Upper lobe of right lung (tissue), 1 donor: ENCODE measurements around the gene CEMIP. TPM values are rescaled to one million over a fixed set of nuclear protein-coding genes. Genes with fewer than 3 reads are reported as not detected.

Experiments used
- ATAC-seq: fragments of 200-7000 bp; cut with Tn5 transposase; one replicate; pipeline ENCODE4 v1.9.1; 2020; ENCODE audit warnings: mild to moderate bottlenecking, moderate library complexity
- DNase-seq: peaks from one replicate; pipeline ENCODE4 v3.0.0-alpha.2; 2020
- H3K27ac ChIP-seq: fragments of 200-600 bp; one replicate; pipeline ENCODE4 v1.8.0; 2022
- H3K27me3 ChIP-seq: fragments of 200-600 bp; one replicate; pipeline ENCODE4 v1.8.0; 2022; ENCODE audit warnings: mild to moderate bottlenecking
- H3K36me3 ChIP-seq: fragments of 200-600 bp; one replicate; pipeline ENCODE4 v1.8.0; 2022
- H3K4me1 ChIP-seq: fragments of 200-600 bp; one replicate; pipeline ENCODE4 v1.8.0; 2022
- H3K4me3 ChIP-seq: fragments of 200-600 bp; one replicate; pipeline ENCODE4 v1.8.0; 2022; ENCODE audit warnings: mild to moderate bottlenecking
- H3K9me3 ChIP-seq: fragments of 200-600 bp; one replicate; pipeline ENCODE4 v1.8.0; 2022
- intact Hi-C: fragments of 100-400 bp; cut with DNase I; formaldehyde crosslinking; loops from one replicate; pipeline ENCODE4 v1.11.0; 2022
- total RNA-seq: library from RNA; stranded (reverse); fragmentation: NEBNext Ultra II Directional; extraction: Animal tissue kit (Norgen Biotek cat#: 25700); gene quantifications from one replicate; pipeline ENCODE4 v1.2.1, GENCODE V29; 2021
- TF ChIP-seq, protein P1 (sequence below): fragments of 200-600 bp; IDR thresholded peaks from one replicate; pipeline ENCODE4 v1.8.0; 2022; ENCODE audit warnings: antibody characterized with exemption
- donor health status: DM: no; HTN: yes; CAD: no; lungs with severe emphysema.

The CEMIP gene
- total RNA-seq, 1 donor from 2014 or later = 17.3 TPM

DNA sequence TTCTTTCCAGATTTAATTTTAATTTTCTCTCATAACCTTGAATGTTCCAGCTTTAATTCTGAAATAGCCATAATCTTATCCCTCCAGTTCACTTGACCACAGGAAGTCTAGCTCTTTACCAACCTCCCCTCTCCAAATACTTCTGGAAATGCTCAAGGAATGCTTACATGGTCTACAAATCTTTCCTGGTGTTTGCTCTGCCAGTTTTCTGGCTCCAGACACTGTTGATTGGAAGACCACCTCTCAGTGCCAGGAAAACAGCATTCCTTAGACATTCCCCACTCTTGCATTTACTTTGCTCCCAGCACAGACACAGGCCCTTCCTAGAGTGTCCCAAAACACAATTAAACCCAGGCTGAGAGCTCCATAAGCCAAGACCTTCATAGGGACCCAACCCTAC, 111.8 kb downstream of the CEMIP start:
- Histone ChIP-seq H3K4me3 (no peak overlapping the region), H3K4me1 (no peaks in the 10 kb centered on the region), H3K9me3 (no peaks in the 10 kb centered on the region), H3K27ac (no peak overlapping the region), H3K27me3 (no peaks in the 10 kb centered on the region), H3K36me3 (peaks cover 21% of the 10 kb centered on the region)
- intact Hi-C loops = no loop called here
- no peak for ATAC-seq
- TF ChIP-seq, protein P1, sequence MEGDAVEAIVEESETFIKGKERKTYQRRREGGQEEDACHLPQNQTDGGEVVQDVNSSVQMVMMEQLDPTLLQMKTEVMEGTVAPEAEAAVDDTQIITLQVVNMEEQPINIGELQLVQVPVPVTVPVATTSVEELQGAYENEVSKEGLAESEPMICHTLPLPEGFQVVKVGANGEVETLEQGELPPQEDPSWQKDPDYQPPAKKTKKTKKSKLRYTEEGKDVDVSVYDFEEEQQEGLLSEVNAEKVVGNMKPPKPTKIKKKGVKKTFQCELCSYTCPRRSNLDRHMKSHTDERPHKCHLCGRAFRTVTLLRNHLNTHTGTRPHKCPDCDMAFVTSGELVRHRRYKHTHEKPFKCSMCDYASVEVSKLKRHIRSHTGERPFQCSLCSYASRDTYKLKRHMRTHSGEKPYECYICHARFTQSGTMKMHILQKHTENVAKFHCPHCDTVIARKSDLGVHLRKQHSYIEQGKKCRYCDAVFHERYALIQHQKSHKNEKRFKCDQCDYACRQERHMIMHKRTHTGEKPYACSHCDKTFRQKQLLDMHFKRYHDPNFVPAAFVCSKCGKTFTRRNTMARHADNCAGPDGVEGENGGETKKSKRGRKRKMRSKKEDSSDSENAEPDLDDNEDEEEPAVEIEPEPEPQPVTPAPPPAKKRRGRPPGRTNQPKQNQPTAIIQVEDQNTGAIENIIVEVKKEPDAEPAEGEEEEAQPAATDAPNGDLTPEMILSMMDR = no peak
- DNase-seq = no peak

GRCh38 chr15:80892414-80892813, 113.2 kb downstream of the CEMIP start:
- Histone ChIP-seq H3K27ac (no peak overlapping the region), H3K4me3 (no peak overlapping the region), H3K27me3 (no peaks in the 10 kb centered on the region), H3K36me3 (peaks cover 21% of the 10 kb centered on the region), H3K4me1 (no peaks in the 10 kb centered on the region), H3K9me3 (no peaks in the 10 kb centered on the region)
- ATAC-seq (no peak), DNase-seq (no peak)
- TF ChIP-seq, protein P1 = no peak
- intact Hi-C loops = no loop called here

GRCh38 chr15:80893777-80894176, 114.6 kb downstream of the CEMIP start:
- TF ChIP-seq, protein P1 = no peak
- intact Hi-C loops = no loop called here
- no peaks in the 10 kb centered on the region for H3K4me1 ChIP-seq
- ATAC-seq (no peak), DNase-seq (no peak)
- no peak overlapping the region for H3K4me3 ChIP-seq
- H3K27ac ChIP-seq = no peak overlapping the region
- H3K36me3 ChIP-seq = peaks cover 21% of the 10 kb centered on the region
- no peaks in the 10 kb centered on the region for H3K9me3 ChIP-seq
- no peaks in the 10 kb centered on the region for H3K27me3 ChIP-seq

GRCh38 chr15:80895091-80895490, 115.9 kb downstream of the CEMIP start:
- Histone ChIP-seq H3K27me3 (no peaks in the 10 kb centered on the region), H3K9me3 (no peaks in the 10 kb centered on the region), H3K27ac (no peak overlapping the region), H3K4me1 (no peaks in the 10 kb centered on the region), H3K36me3 (peaks cover 18% of the 10 kb centered on the region), H3K4me3 (no peak overlapping the region)
- TF ChIP-seq, protein P1 = no peak
- intact Hi-C loops = no loop called here
- no peak for ATAC-seq
- DNase-seq = no peak

DNA sequence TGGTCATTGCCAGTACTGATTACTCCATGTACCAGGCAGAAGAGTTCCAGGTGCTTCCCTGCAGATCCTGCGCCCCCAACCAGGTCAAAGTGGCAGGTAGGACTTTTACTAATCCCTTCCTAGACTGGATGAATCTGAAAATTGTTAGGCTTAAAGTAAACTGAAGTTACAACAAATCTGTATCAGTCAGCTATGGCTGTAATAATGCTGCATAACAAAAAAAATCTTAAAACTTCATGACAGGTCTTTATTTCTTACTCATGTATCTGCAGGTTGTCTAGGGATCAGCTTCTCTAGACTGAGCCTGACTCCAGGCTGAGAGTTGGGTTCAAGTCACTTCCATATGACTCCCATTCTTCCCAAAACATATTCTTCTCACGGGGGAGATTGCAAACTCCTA, 116.8 kb downstream of the CEMIP start:
- TF ChIP-seq, protein P1 = no peak
- DNase-seq (no peak), ATAC-seq (no peak)

GRCh38 chr15:80898040-80898439, 118.9 kb downstream of the CEMIP start:
- peaks cover 12% of the 10 kb centered on the region for H3K36me3 ChIP-seq
- TF ChIP-seq, protein P1 = no peak
- H3K4me3 ChIP-seq = no peak overlapping the region
- no peak overlapping the region for H3K27ac ChIP-seq
- H3K9me3 ChIP-seq = no peaks in the 10 kb centered on the region
- H3K4me1 ChIP-seq = no peaks in the 10 kb centered on the region
- intact Hi-C loops = no loop called here
- ATAC-seq = no peak
- no peak for DNase-seq
- no peaks in the 10 kb centered on the region for H3K27me3 ChIP-seq

More for the DNA sequence above, 116.8 kb downstream of the CEMIP start:
- H3K9me3 ChIP-seq = no peaks in the 10 kb centered on the region
- H3K4me1 ChIP-seq = no peaks in the 10 kb centered on the region
- intact Hi-C loops = no loop called here
- no peak overlapping the region for H3K4me3 ChIP-seq
- H3K27ac ChIP-seq = no peak overlapping the region
- peaks cover 18% of the 10 kb centered on the region for H3K36me3 ChIP-seq
- H3K27me3 ChIP-seq = no peaks in the 10 kb centered on the region
